Right lobe of liver (tissue), 4 donors: ENCODE data around the gene C9orf85.

Experiments
- CTCF ChIP-seq, 4 donors: fragments of 200-600 bp in 3 of 4; fragments of 450-650 bp in 1 of 4; IDR thresholded peaks; one replicate each; pipeline versions ENCODE4 v1.5.1 to v1.8.0; 2016 to 2022; ENCODE audit warnings: antibody characterized with exemption in 4 of 4, mild to moderate bottlenecking in 2 of 4
- POLR2A ChIP-seq: fragments of 450-650 bp; IDR thresholded peaks from one replicate; pipeline ENCODE4 v1.6.1; 2017; ENCODE audit warnings: antibody characterized with exemption, mild to moderate bottlenecking
- donor health status: DM: no; HTN: no; CAD: no.
- donor health status: DM: no; HTN: no; CAD: no.
- donor health status: DM: no; HTN: yes; CAD: no.

GRCh38 chr9:72006501-72006900 lies 95.1 kb downstream of the C9orf85 start:
- TF ChIP-seq CTCF (IDR thresholded peaks at IDR 0.05) (no peak), POLR2A (no peak)
